WI38 (cell line): Measurements from ENCODE around the gene TNRC6A.
"Not testable (repeated sequence)": the region's sequence is repeated elsewhere in the genome, so short reads cannot be mapped to it uniquely, and the experiment has no call there.

Experiments used
- H3K4me3 ChIP-seq: 2 replicates; pipeline ENCODE4 v1.5.1; 2011; ENCODE audit warnings: low read depth, mild to moderate bottlenecking, control low read depth, low read length
- TF ChIP-seq, protein P1 (sequence below): IDR thresholded peaks from 2 replicates; pipeline ENCODE4 v1.5.1; 2012; ENCODE audit warnings: low read depth, mild to moderate bottlenecking, control low read depth, low read length

The TNRC6A gene

DNA sequence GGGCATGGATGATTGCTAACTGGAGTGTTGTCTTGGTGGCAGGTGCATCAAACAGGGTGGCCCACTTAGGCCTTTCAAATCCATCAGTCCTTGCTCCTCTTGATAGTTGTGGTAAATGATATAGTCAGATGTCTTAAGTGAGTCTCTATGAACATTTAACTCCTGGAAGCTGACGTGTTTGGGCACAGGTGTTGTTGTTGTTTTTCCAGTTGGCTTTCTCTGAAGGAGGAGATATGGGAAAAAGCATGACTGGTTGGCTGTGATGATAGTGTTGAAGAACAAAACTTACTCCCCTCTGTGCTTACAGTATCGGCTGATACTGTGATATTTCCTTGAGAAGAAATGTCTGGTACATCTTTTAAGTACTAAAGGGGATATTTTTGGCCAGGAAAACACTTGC is 18.0 kb downstream of the TNRC6A start:
- TF ChIP-seq, protein P1, sequence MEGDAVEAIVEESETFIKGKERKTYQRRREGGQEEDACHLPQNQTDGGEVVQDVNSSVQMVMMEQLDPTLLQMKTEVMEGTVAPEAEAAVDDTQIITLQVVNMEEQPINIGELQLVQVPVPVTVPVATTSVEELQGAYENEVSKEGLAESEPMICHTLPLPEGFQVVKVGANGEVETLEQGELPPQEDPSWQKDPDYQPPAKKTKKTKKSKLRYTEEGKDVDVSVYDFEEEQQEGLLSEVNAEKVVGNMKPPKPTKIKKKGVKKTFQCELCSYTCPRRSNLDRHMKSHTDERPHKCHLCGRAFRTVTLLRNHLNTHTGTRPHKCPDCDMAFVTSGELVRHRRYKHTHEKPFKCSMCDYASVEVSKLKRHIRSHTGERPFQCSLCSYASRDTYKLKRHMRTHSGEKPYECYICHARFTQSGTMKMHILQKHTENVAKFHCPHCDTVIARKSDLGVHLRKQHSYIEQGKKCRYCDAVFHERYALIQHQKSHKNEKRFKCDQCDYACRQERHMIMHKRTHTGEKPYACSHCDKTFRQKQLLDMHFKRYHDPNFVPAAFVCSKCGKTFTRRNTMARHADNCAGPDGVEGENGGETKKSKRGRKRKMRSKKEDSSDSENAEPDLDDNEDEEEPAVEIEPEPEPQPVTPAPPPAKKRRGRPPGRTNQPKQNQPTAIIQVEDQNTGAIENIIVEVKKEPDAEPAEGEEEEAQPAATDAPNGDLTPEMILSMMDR: no peak
- H3K4me3 ChIP-seq: no peak overlapping the region

DNA sequence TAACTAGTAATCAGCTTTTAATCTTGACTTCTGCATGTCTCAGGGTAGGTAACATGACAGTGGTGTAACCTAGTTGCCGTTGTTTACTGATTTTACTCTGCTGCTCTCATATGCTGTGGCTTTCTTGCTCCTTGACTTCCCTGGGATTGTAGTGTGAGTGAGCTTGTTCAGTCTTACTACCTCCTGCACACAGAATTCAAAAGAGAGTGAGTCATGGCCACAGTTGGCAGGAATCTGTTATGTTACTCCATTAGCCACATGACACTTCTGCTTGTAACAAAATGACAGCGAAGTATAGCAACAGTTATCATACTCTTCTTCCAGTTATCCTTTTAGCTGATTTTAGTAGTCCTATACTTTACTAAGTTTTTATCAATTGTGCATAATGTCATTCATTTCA is 18.8 kb downstream of the TNRC6A start:
- H3K4me3 ChIP-seq: no peak overlapping the region
- TF ChIP-seq, protein P1: no peak

DNA sequence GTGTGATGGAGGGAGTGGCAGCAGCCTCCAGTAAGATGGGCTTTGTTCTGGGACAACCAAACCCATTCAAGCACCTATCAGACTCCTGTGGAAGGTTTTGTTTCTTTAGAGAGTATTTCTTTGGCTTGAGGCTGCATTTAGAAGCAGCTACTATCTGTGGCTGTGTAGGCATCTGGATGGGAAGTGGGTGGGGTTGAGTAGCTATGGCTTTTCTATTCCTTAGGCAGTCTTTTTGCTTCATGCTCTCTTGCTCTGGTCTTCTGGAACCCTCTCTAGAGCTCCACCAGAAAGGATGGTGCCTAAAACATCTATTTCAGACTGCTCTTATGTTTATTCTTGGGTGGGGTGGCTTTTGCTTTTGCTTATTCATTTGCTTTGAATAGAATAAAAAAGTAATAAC is 19.9 kb downstream of the TNRC6A start:
- no peak overlapping the region for H3K4me3 ChIP-seq
- TF ChIP-seq, protein P1: no peak

DNA sequence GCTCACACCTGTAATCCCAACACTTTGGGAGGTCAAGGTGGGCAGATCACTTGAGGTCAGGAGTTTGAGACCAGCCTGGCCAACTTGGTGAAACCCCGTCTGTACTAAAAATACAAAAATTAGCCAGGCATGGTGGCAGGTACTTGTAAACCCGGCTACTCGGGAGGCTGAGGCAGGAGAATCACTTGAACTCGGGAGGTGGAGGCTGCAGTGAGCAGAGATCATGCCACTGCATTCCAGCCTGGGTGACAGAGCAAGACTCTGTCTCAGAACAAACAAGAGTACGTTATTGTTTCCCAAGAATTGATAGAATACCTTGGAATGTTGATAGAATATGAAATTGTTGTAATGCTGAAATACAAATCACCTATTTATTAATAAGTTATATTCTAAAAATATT is 20.4 kb downstream of the TNRC6A start:
- H3K4me3 ChIP-seq: not testable (repeated sequence)

DNA sequence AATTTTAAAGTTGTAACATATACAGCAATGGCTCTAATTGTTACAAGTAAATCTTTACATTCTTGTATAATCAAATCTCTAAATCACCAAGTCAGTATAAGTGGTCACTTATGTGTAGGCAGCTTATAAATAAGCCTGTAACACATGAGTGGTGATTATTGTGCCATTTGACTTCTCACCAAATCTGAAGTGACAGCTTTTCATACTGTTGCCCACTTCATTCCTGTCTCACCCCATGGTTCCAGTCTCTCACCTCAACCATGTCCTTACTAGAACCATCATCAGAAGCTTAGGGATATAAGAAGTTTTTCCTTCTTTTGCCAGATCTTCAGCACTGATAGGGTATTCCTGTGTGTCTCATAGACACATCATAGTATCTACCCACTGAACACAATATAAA is 23.5 kb downstream of the TNRC6A start:
- TF ChIP-seq, protein P1: no peak
- no peak overlapping the region for H3K4me3 ChIP-seq

DNA sequence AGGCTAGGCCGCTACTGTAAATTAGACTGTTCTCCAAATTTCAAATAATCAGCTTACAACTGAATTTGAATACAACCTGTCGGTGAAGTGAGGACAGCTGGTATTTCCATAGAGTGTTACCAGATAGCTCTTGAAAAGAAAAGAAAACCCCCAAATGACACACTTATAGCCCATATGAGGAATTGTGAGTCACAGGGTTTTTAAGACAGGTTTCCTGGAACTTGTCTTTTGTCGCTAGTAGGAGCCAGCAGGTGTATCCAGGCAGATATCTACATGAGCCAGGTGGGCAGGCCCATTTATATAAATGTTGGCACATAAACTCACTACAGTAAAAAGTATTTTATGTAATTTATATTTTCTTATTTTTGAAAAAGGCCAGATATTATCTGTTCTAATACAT is 24.0 kb downstream of the TNRC6A start:
- H3K4me3 ChIP-seq: no peak overlapping the region
- TF ChIP-seq, protein P1: no peak

DNA sequence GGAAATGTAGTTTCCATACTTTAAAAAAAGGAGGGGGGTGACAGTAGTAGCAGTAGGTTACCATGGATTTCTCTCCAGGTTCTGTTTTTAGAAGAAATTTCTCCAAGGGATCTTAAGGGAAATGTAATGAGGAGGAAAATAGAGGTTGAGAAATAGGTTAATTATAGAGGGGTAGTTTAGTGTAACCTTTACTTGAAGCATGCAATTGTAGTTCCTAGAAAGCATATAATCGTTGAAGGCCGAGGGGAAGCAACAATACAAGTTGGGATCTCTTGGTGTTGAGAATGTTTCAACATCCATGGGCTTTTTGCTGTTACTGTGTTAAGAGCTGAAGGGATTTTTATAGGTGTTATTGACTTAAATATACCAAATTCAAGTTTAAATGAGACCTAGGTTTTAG is 25.1 kb downstream of the TNRC6A start:
- TF ChIP-seq, protein P1: no peak
- no peak overlapping the region for H3K4me3 ChIP-seq

DNA sequence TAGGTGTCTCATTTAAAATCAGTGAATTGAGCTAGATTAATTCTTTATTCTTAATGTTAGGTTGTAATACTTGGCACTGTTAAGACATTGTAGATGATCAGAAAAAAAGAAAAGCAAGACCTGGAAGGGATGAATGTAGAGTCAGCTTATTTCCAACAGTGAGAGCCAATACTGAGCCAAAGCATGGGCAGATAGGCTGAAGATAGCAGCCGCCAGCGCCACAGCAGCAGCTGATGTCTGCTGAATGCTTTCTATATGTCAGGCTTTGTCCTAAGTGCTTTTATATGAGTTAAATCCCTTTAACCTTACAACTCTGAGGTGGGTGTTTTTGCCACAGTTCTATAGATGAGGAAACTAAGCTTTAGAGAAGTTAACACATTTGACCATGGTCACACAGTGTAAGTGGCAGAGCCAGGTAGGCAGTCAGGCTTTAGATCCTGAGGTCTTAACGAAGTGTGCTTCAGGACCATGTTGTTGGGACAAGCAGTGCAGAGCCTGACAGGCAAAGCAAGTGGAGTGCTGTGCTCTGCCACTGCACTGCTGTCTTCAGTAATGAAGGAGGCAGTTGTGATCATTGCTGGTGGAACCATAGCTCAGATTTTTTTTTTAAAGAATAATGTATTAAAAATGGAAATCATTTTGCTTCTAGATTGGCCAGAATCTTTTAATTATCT is 25.9 kb downstream of the TNRC6A start:
- no peak overlapping the region for H3K4me3 ChIP-seq
- TF ChIP-seq, protein P1: no peak
